Measurements from ENCODE around the gene ZNF678.

Gene ZNF678

GRCh38 chr1:227559499-227559898, 3.9 kb upstream of the ZNF678 start:
- no peak overlapping the region for H3K27ac ChIP-seq (ENCODE audit: low read depth, low read length, poor library complexity, severe bottlenecking)
- H3K27me3 ChIP-seq (ENCODE audit: insufficient read depth, low read length), result no peaks in the 10 kb centered on the region; the same call in 1 of the 2 replicates
- H3K9ac ChIP-seq (ENCODE audit: low read length), result no peak overlapping the region
- H3K36me3 ChIP-seq (ENCODE audit: insufficient read depth, low read length), result no peaks in the 10 kb centered on the region
- peaks cover 5% of the 10 kb centered on the region for H3K4me1 ChIP-seq (ENCODE audit: insufficient read depth, low read length, severe bottlenecking)
- TF ChIP-seq EZH2 (IDR thresholded peaks at IDR 0.05; ENCODE audit: borderline replicate concordance, low read length), result no peak
- TF ChIP-seq, protein P1, sequence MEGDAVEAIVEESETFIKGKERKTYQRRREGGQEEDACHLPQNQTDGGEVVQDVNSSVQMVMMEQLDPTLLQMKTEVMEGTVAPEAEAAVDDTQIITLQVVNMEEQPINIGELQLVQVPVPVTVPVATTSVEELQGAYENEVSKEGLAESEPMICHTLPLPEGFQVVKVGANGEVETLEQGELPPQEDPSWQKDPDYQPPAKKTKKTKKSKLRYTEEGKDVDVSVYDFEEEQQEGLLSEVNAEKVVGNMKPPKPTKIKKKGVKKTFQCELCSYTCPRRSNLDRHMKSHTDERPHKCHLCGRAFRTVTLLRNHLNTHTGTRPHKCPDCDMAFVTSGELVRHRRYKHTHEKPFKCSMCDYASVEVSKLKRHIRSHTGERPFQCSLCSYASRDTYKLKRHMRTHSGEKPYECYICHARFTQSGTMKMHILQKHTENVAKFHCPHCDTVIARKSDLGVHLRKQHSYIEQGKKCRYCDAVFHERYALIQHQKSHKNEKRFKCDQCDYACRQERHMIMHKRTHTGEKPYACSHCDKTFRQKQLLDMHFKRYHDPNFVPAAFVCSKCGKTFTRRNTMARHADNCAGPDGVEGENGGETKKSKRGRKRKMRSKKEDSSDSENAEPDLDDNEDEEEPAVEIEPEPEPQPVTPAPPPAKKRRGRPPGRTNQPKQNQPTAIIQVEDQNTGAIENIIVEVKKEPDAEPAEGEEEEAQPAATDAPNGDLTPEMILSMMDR (IDR thresholded peaks at IDR 0.05; ENCODE audit: low read length), result no peak
- no peaks in the 10 kb centered on the region for H4K20me1 ChIP-seq (ENCODE audit: insufficient read depth, low read length)
- no peak overlapping the region for H2AFZ ChIP-seq (ENCODE audit: low read length)
- H3K4me3 ChIP-seq (ENCODE audit: low read depth, low read length, poor library complexity, severe bottlenecking), result no peak overlapping the region
- H3K9me2 ChIP-seq (ENCODE audit: low read depth, low read length), result no peaks in the 10 kb centered on the region
- peaks cover 6% of the 10 kb centered on the region for H3K79me2 ChIP-seq (ENCODE audit: insufficient read depth, low read length)
- H3K9me3 ChIP-seq (ENCODE audit: low read length), result no peaks in the 10 kb centered on the region
- H3F3A ChIP-seq (ENCODE audit: insufficient read depth, low read length), result no peaks in the 10 kb centered on the region
- H3K4me2 ChIP-seq (ENCODE audit: low read length), result no peak overlapping the region

GRCh38 chr1:227559926-227560325, 3.4 kb upstream of the ZNF678 start:
- no peak for TF ChIP-seq EZH2 (IDR thresholded peaks at IDR 0.05; ENCODE audit: borderline replicate concordance, low read length)
- TF ChIP-seq, protein P1 (IDR thresholded peaks at IDR 0.05; ENCODE audit: low read length), result no peak
- Histone ChIP-seq H3K9me3 (ENCODE audit: low read length) (no peaks in the 10 kb centered on the region), H3K36me3 (ENCODE audit: insufficient read depth, low read length) (no peaks in the 10 kb centered on the region), H3K4me2 (ENCODE audit: low read length) (no peak overlapping the region), H3K27ac (ENCODE audit: low read depth, low read length, poor library complexity, severe bottlenecking) (no peak overlapping the region), H4K20me1 (ENCODE audit: insufficient read depth, low read length) (no peaks in the 10 kb centered on the region), H3F3A (ENCODE audit: insufficient read depth, low read length) (no peaks in the 10 kb centered on the region), H3K27me3 (ENCODE audit: insufficient read depth, low read length) (no peaks in the 10 kb centered on the region; the same call in 1 of the 2 replicates), H3K4me3 (ENCODE audit: low read depth, low read length, poor library complexity, severe bottlenecking) (no peak overlapping the region), H3K9me2 (ENCODE audit: low read depth, low read length) (no peaks in the 10 kb centered on the region), H3K4me1 (ENCODE audit: insufficient read depth, low read length, severe bottlenecking) (peaks cover 7% of the 10 kb centered on the region), H2AFZ (ENCODE audit: low read length) (no peak overlapping the region), H3K9ac (ENCODE audit: low read length) (no peak overlapping the region), H3K79me2 (ENCODE audit: insufficient read depth, low read length) (peaks cover 6% of the 10 kb centered on the region)

DNA sequence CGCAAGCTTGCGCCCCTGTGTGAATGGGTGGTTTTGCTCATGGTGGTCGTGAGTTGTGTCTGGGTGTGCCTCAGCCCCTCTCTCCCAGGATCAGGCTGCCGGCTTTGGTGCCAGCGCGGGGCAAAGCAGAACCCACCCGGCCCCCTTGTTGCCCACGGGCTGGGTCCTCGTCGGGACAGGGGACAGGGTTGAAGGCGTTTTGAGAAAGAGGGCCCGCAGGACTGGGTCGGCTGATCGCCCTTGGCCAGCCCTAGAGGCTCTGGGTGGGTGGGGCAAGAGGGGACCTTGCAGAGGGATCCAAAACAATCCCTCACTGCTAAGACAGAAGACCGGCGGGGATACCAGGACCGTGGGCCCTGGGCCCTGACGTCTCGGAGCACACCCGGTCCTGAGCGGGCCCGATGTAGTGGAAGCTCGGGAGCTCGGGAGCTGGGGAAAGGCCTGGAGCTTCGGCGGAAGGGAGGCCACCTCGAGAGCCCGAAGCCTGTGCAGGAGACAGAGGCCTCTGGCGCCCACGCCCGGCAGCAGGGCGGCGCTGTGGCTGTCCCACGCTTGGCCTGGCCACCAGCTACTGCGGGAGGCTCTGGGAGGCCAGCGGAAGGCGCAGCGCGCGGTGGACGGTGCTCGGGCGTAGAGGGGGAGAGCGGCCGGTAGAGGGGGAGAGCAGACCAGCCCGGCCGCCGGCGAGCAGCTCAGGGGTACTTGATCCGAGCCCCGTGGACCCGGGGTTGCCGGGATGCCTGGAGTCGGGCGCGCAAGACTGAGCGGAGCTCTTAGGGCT, 2.8 kb upstream of the ZNF678 start:
- Histone ChIP-seq H3K27me3 (ENCODE audit: insufficient read depth, low read length) (no peaks in the 10 kb centered on the region; the same call in 1 of the 2 replicates), H2AFZ (ENCODE audit: low read length) (no peak overlapping the region), H3K4me1 (ENCODE audit: insufficient read depth, low read length, severe bottlenecking) (peaks cover 7% of the 10 kb centered on the region), H3K9me3 (ENCODE audit: low read length) (no peaks in the 10 kb centered on the region), H3K36me3 (ENCODE audit: insufficient read depth, low read length) (no peaks in the 10 kb centered on the region), H3K4me3 (ENCODE audit: low read depth, low read length, poor library complexity, severe bottlenecking) (no peak overlapping the region), H3K27ac (ENCODE audit: low read depth, low read length, poor library complexity, severe bottlenecking) (no peak overlapping the region), H3K4me2 (ENCODE audit: low read length) (no peak overlapping the region), H3K9ac (ENCODE audit: low read length) (no peak overlapping the region), H3K9me2 (ENCODE audit: low read depth, low read length) (no peaks in the 10 kb centered on the region), H3K79me2 (ENCODE audit: insufficient read depth, low read length) (peaks cover 10% of the 10 kb centered on the region), H3F3A (ENCODE audit: insufficient read depth, low read length) (no peaks in the 10 kb centered on the region), H4K20me1 (ENCODE audit: insufficient read depth, low read length) (no peaks in the 10 kb centered on the region)
- no peak for TF ChIP-seq EZH2 (IDR thresholded peaks at IDR 0.05; ENCODE audit: borderline replicate concordance, low read length)
- TF ChIP-seq, protein P1 (IDR thresholded peaks at IDR 0.05; ENCODE audit: low read length), result no peak

Measured in OCI-LY1 (cell line).